IMR-90 (cell line): Measurements from ENCODE around the gene ISM1. TPM values are rescaled to one million over a fixed set of nuclear protein-coding genes. Genes with fewer than 3 reads are reported as not detected.

Source experiments
- ATAC-seq: fragments of 200-7000 bp; cut with Tn5 transposase; 2 replicates; pipeline ENCODE4 v1.9.1; 2020; ENCODE audit warnings: low read depth, mild to moderate bottlenecking, moderate library complexity
- BruUV-seq: library from RNA; stranded (reverse); fragments of 400-500 nt; replicated peaks from 2 replicates; lab custom pipeline; 2021; lab: Mats Ljungman, UMichigan
- CTCF ChIA-PET: fragments of 300-600 bp; formaldehyde crosslinking; extraction: SDS; loops from one replicate; lab custom pipeline; 2021; ENCODE audit warnings: antibody characterized with exemption; lab: Yijun Ruan, JAX
- POLR2A ChIA-PET: fragments of 300-600 bp; sonication (Branson Sonifier 250); formaldehyde crosslinking; loops from one replicate; lab custom pipeline; 2022; ENCODE audit warnings: antibody characterized with exemption; ENCODE audit not compliant: unreplicated experiment; lab: Charles Lee
- DNase-seq: peaks from one replicate; pipeline ENCODE4 v3.0.0; 2013
- H2AFZ ChIP-seq: replicated peaks from 2 replicates; pipeline ENCODE3; 2013; ENCODE audit warnings: low read length, mild to moderate bottlenecking; ENCODE audit not compliant: poor library complexity
- H2AK5ac ChIP-seq: 2 replicates; pipeline ENCODE4 v1.6.1; 2013; ENCODE audit warnings: low read depth, low read length, inconsistent platforms
- H2AK9ac ChIP-seq: replicated peaks from 2 replicates; pipeline ENCODE3; 2013; ENCODE audit warnings: mild to moderate bottlenecking, low read depth, low read length, moderate library complexity; ENCODE audit not compliant: poor library complexity
- H2BK120ac ChIP-seq: 2 replicates; pipeline ENCODE4 v1.6.1; 2013; ENCODE audit warnings: low read depth, low read length, inconsistent platforms
- H2BK15ac ChIP-seq: 3 replicates; pipeline ENCODE4 v1.6.1; 2013; ENCODE audit warnings: low read depth, low read length, inconsistent platforms
- H2BK20ac ChIP-seq: 2 replicates; pipeline ENCODE4 v1.6.1; 2013; ENCODE audit warnings: low read depth, mild to moderate bottlenecking, inconsistent platforms, low read length, moderate library complexity
- H2BK5ac ChIP-seq: 2 replicates; pipeline ENCODE4 v1.6.1; 2013; ENCODE audit warnings: mild to moderate bottlenecking, low read depth, low read length, inconsistent platforms; ENCODE audit not compliant: poor library complexity, severe bottlenecking
- H3K14ac ChIP-seq: replicated peaks from 2 replicates; pipeline ENCODE4 v1.6.1; 2013; ENCODE audit warnings: low read depth, low read length, inconsistent platforms
- H3K18ac ChIP-seq: 2 replicates; pipeline ENCODE4 v1.6.1; 2013; ENCODE audit warnings: low read depth, low read length, control low read depth
- H3K23ac ChIP-seq: 2 replicates; pipeline ENCODE4 v1.6.1; 2013; ENCODE audit warnings: low read depth, low read length, inconsistent platforms
- H3K27ac ChIP-seq: 2 replicates; pipeline ENCODE4 v1.5.1; 2013; ENCODE audit warnings: mild to moderate bottlenecking, control low read depth, low read length; ENCODE audit not compliant: insufficient read depth
- H3K27me3 ChIP-seq: 2 replicates; pipeline ENCODE4 v1.6.1; 2013; ENCODE audit warnings: low read length; ENCODE audit not compliant: control insufficient read depth, insufficient read depth
- H3K36me3 ChIP-seq: 2 replicates; pipeline ENCODE4 v1.6.1; 2013; ENCODE audit warnings: low read length, mixed read lengths; ENCODE audit not compliant: control insufficient read depth, insufficient read depth
- H3K4ac ChIP-seq: 2 replicates; pipeline ENCODE4 v1.6.1; 2013; ENCODE audit warnings: low read depth, low read length, inconsistent platforms
- H3K4me1 ChIP-seq: 2 replicates; pipeline ENCODE4 v1.6.1; 2013; ENCODE audit warnings: low read length, mixed read lengths; ENCODE audit not compliant: control insufficient read depth, insufficient read depth
- H3K4me2 ChIP-seq: 2 replicates; pipeline ENCODE4 v1.6.1; 2013; ENCODE audit warnings: low read depth, mild to moderate bottlenecking, control low read depth, low read length, moderate library complexity
- H3K4me3 ChIP-seq: 2 replicates; pipeline ENCODE4 v1.5.1; 2013; ENCODE audit warnings: low read depth, mild to moderate bottlenecking, control low read depth, low read length, moderate library complexity; ENCODE audit not compliant: insufficient read depth
- H3K56ac ChIP-seq: 2 replicates; pipeline ENCODE4 v1.6.1; 2013; ENCODE audit warnings: low read length, inconsistent platforms; ENCODE audit not compliant: insufficient read depth; ENCODE audit errors: extremely low read depth
- H3K79me1 ChIP-seq, 2 experiments: 2 replicates each; pipeline ENCODE4 v1.6.1; 2013; ENCODE audit warnings: low read length in 2 of 2, inconsistent platforms in 1 of 2, low read depth in 1 of 2
- H3K9ac ChIP-seq: 2 replicates; pipeline ENCODE4 v1.6.1; 2013; ENCODE audit warnings: low read depth, low read length, control low read depth
- H3K9me1 ChIP-seq: 2 replicates; pipeline ENCODE4 v1.6.1; 2013; ENCODE audit warnings: low read length, inconsistent platforms; ENCODE audit not compliant: insufficient read depth
- H3K9me3 ChIP-seq: 2 replicates; pipeline ENCODE4 v1.6.1; 2013; ENCODE audit warnings: low read length; ENCODE audit not compliant: control insufficient read depth, insufficient read depth
- H4K20me1 ChIP-seq: 2 replicates; pipeline ENCODE4 v1.6.1; 2013; ENCODE audit warnings: low read length, inconsistent platforms; ENCODE audit not compliant: insufficient read depth
- H4K5ac ChIP-seq: 2 replicates; pipeline ENCODE4 v1.6.1; 2013; ENCODE audit warnings: mild to moderate bottlenecking, low read depth, low read length, control low read depth
- H4K8ac ChIP-seq, 2 experiments: 2 replicates each; pipeline ENCODE4 v1.6.1; 2013; ENCODE audit warnings: low read depth in 2 of 2, low read length in 2 of 2, control low read depth in 1 of 2, inconsistent platforms in 1 of 2
- H4K91ac ChIP-seq: 2 replicates; pipeline ENCODE4 v1.6.1; 2013; ENCODE audit warnings: low read depth, low read length, inconsistent platforms; ENCODE audit not compliant: insufficient read depth
- RFX5 ChIP-seq: IDR thresholded peaks from 2 replicates; pipeline ENCODE4 v1.8.0; 2012; ENCODE audit warnings: low read depth, mild to moderate bottlenecking, low read length, moderate library complexity
- WGBS, 2 experiments: methylation state at CpG; one replicate each; pipeline versions ENCODE4 v1.1.5 to v1.1.7; 2013; ENCODE audit warnings: missing lambda C conversion rate in 2 of 2; ENCODE audit not compliant: insufficient read length in 1 of 2; ENCODE audit errors: extremely low coverage in 2 of 2; 5-methylcytosine and 5-hydroxymethylcytosine counted together
- dilution Hi-C: fragments of 300-500 bp; cut with HindIII; formaldehyde crosslinking; loops from one replicate; pipeline ENCODE4 v1.14.3; 2018; ENCODE audit warnings: low sequenced_read_pairs; ENCODE audit not compliant: unreplicated experiment
- in situ Hi-C: fragments of 300-500 bp; cut with MboI; formaldehyde crosslinking; loops from 3 replicates; pipeline ENCODE4 v1.14.3; 2019; ENCODE audit warnings: low sequenced_read_pairs, inconsistent platforms, mixed read lengths
- intact Hi-C: fragments of 100-400 bp; cut with micrococcal nuclease; formaldehyde crosslinking; loops from 2 replicates; pipeline ENCODE4 v1.10.0; 2022
- polyA plus RNA-seq, 3 experiments: library from polyadenylated mRNA; depleted of rRNA; stranded (reverse); fragments of >200 nt; gene quantifications; 2 replicates each; pipeline ENCODE4 v1.2.3, GENCODE V29; 2012; ENCODE audit warnings: low replicate concordance in 1 of 3
- total RNA-seq: library from RNA; depleted of rRNA; stranded (reverse); fragments of >200 nt; gene quantifications from 2 replicates; pipeline ENCODE4 v1.2.3, GENCODE V29; 2012

ISM1 gene
- total and polyA plus RNA-seq, 2 of the 4 experiments (the other 2 are of a cell fraction), result not detected

GRCh38 chr20:13283869-13284829, 63.1 kb downstream of the ISM1 start:
- Histone ChIP-seq H3K18ac (no peak overlapping the region), H2AFZ (no peak overlapping the region), H2BK15ac (no peak overlapping the region), H3K23ac (no peak overlapping the region), H4K91ac (no peak overlapping the region), H3K4me3 (no peak overlapping the region), H3K4me1 (no peaks in the 10 kb centered on the region), H3K4ac (no peak overlapping the region), H2BK5ac (no peak overlapping the region), H3K9ac (no peak overlapping the region), H3K9me1 (no peaks in the 10 kb centered on the region), H2AK5ac (no peak overlapping the region), H3K9me3 (no peaks in the 10 kb centered on the region), H3K14ac (no peak overlapping the region), H3K27me3 (no peaks in the 10 kb centered on the region), H4K8ac (no peak overlapping the region), H2BK120ac (no peak overlapping the region), H3K4me2 (no peak overlapping the region), H2AK9ac (no peak overlapping the region), H3K56ac (no peak overlapping the region), H3K79me1 (no peaks in the 10 kb centered on the region), H3K27ac (no peak overlapping the region), H4K5ac (no peak overlapping the region), H3K36me3 (no peaks in the 10 kb centered on the region), H2BK20ac (no peak overlapping the region), H4K20me1 (no peaks in the 10 kb centered on the region)
- no peak for ATAC-seq
- DNase-seq, result no peak
- no TSS peak for BruUV-seq
- dilution Hi-C loops (no loop called here), in situ Hi-C loops (no loop called here), intact Hi-C loops (no loop called here)
- POLR2A ChIA-PET, result no interaction called here
- no CpG with 5 or more reads among the region's 14 CpGs for WGBS, 2 experiments
- CTCF ChIA-PET, result no interaction called here
- no peak for TF ChIP-seq RFX5
